ENCODE results near the gene PTN.

DNA sequence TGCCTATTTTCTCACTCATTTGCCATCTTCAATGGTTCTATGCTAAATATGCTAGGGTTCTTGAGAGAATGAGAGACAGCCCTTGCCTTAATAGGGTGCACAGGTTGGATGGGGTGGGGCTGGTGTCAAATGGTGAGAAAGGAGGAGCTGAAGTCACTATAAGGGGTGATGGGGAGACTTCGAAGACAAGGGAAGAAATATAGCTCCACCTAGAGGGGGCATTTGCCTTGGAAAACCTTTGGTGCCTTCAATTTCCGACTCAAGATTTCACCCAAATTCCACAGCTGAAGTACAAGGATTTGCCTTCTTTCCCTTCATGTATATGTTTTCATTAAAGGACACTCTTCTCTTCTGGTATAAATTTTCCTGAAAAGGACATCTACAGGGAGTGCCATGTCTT lies 5.6 kb downstream of the PTN start:
- TF ChIP-seq TCF7L2 (IDR thresholded peaks at IDR 0.05; ENCODE audit: low read depth, low read length): no peak
- no peak for TF ChIP-seq SP2 (IDR thresholded peaks at IDR 0.05; ENCODE audit: extremely low read depth, low read depth, low read length, poor library complexity, severe bottlenecking)
- TF ChIP-seq, protein P1, sequence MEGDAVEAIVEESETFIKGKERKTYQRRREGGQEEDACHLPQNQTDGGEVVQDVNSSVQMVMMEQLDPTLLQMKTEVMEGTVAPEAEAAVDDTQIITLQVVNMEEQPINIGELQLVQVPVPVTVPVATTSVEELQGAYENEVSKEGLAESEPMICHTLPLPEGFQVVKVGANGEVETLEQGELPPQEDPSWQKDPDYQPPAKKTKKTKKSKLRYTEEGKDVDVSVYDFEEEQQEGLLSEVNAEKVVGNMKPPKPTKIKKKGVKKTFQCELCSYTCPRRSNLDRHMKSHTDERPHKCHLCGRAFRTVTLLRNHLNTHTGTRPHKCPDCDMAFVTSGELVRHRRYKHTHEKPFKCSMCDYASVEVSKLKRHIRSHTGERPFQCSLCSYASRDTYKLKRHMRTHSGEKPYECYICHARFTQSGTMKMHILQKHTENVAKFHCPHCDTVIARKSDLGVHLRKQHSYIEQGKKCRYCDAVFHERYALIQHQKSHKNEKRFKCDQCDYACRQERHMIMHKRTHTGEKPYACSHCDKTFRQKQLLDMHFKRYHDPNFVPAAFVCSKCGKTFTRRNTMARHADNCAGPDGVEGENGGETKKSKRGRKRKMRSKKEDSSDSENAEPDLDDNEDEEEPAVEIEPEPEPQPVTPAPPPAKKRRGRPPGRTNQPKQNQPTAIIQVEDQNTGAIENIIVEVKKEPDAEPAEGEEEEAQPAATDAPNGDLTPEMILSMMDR (IDR thresholded peaks at IDR 0.05 in 2 of 3, conservative IDR thresholded peaks at IDR 0.05 in 1 of 3; ENCODE audit: insufficient read depth in 2 of 3, low read depth in 1 of 3, low read length in 3 of 3): no peak
- TF ChIP-seq, protein P2, sequence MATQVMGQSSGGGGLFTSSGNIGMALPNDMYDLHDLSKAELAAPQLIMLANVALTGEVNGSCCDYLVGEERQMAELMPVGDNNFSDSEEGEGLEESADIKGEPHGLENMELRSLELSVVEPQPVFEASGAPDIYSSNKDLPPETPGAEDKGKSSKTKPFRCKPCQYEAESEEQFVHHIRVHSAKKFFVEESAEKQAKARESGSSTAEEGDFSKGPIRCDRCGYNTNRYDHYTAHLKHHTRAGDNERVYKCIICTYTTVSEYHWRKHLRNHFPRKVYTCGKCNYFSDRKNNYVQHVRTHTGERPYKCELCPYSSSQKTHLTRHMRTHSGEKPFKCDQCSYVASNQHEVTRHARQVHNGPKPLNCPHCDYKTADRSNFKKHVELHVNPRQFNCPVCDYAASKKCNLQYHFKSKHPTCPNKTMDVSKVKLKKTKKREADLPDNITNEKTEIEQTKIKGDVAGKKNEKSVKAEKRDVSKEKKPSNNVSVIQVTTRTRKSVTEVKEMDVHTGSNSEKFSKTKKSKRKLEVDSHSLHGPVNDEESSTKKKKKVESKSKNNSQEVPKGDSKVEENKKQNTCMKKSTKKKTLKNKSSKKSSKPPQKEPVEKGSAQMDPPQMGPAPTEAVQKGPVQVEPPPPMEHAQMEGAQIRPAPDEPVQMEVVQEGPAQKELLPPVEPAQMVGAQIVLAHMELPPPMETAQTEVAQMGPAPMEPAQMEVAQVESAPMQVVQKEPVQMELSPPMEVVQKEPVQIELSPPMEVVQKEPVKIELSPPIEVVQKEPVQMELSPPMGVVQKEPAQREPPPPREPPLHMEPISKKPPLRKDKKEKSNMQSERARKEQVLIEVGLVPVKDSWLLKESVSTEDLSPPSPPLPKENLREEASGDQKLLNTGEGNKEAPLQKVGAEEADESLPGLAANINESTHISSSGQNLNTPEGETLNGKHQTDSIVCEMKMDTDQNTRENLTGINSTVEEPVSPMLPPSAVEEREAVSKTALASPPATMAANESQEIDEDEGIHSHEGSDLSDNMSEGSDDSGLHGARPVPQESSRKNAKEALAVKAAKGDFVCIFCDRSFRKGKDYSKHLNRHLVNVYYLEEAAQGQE (IDR thresholded peaks at IDR 0.05; ENCODE audit: borderline replicate concordance): no peak
- TF ChIP-seq, protein P2 (CRISPR knock-in tag; IDR thresholded peaks at IDR 0.05; ENCODE audit: low read depth): no peak
